Measurements from ENCODE around the gene PRSS27. TPM values are rescaled to one million over a fixed set of nuclear protein-coding genes. Genes with fewer than 3 reads are reported as not detected.

Gene PRSS27
- total and polyA plus RNA-seq, 2 donors (not counting 3 experiments of a cell fraction or from before 2014, with no cell fraction given) = 0.33 to 0.53 TPM

- Histone ChIP-seq H3K27me3 (ENCODE audit: control insufficient read depth in 2 of 2, insufficient read depth in 2 of 2, low read length in 2 of 2) (no peaks in the 10 kb centered on the region), H3K4me1 (ENCODE audit: control insufficient read depth, extremely low read depth, insufficient read depth, low read length) (no peaks in the 10 kb centered on the region), H3K79me2 (ENCODE audit: control insufficient read depth, insufficient read depth, low read length) (no peaks in the 10 kb centered on the region), H3K9me1 (replicated peaks; ENCODE audit: control insufficient read depth, extremely low read depth, insufficient read depth, low read length) (no peaks in the 10 kb centered on the region), H3K27ac (ENCODE audit: insufficient read depth, low read depth, low read length) (no peak overlapping the region), H3K4me3 (replicated peaks in 1 of 3; ENCODE audit: insufficient read depth in 1 of 3, low read depth in 1 of 3, low read length in 3 of 3) (no peak overlapping the region), H3K9ac (replicated peaks; ENCODE audit: extremely low read depth, insufficient read depth, low read length) (no peak overlapping the region), H2AFZ (ENCODE audit: low read depth, low read length) (no peak overlapping the region), H3K4me2 (ENCODE audit: insufficient read depth, low read length) (no peak overlapping the region), H4K20me1 (replicated peaks; ENCODE audit: control insufficient read depth, extremely low read depth, insufficient read depth, low read length) (no peaks in the 10 kb centered on the region), H3K9me3 (replicated peaks; ENCODE audit: control insufficient read depth, insufficient read depth, low read length) (no peaks in the 10 kb centered on the region), H3K36me3 (ENCODE audit: control insufficient read depth in 2 of 2, extremely low read depth in 1 of 2, insufficient read depth in 2 of 2, low read length in 2 of 2) (peaks cover 5 to 52% of the 10 kb centered on the region in 2 experiments)
- TF ChIP-seq POLR2AphosphoS5 (IDR thresholded peaks at IDR 0.05; ENCODE audit: insufficient read depth, low read depth, low read length) = no peak
- no peak for TF ChIP-seq GATA2 (IDR thresholded peaks at IDR 0.05; ENCODE audit: insufficient read depth, insufficient read length, low read depth, low read length)
- TF ChIP-seq EZH2 (IDR thresholded peaks at IDR 0.05; ENCODE audit: borderline replicate concordance, low read depth, low read length, severe bottlenecking) = no peak
- no peak for TF ChIP-seq FOS (IDR thresholded peaks at IDR 0.05; ENCODE audit: borderline replicate concordance, insufficient read depth, low read length)
- TF ChIP-seq MAX (IDR thresholded peaks at IDR 0.05; ENCODE audit: insufficient read depth, insufficient read length) = no peak
- TF ChIP-seq CTCF (IDR thresholded peaks at IDR 0.05; ENCODE audit: extremely low read depth in 1 of 2, insufficient read depth in 1 of 2, low read depth in 1 of 2, low read length in 2 of 2) = no peak
- TF ChIP-seq MYC (IDR thresholded peaks at IDR 0.05; ENCODE audit: low read depth, low read length) = no peak
- TF ChIP-seq JUN (IDR thresholded peaks at IDR 0.05; ENCODE audit: borderline replicate concordance, insufficient read depth, insufficient read length, low read depth) = no peak
- no peak for TF ChIP-seq POLR2A (IDR thresholded peaks at IDR 0.05; ENCODE audit: low read depth, low read length)
- dilution Hi-C loops (cut with MboI; ENCODE audit: extremely low pct_ligation_motif_present, low sequenced_read_pairs) (no loop called here), intact Hi-C loops (cut with micrococcal nuclease) (no loop called here)
- DNase-seq (ENCODE audit: low read depth, low spot score) (no peak), FAIRE-seq (no peak)
- BruUV-seq (replicated peaks) = no TSS peak
- POLR2A ChIA-PET = no interaction called here
- CTCF ChIA-PET = no interaction called here
Observed at GRCh38 chr16:2698965-2699750, 20.9 kb downstream of the PRSS27 start.

Measured in endothelial cell of umbilical vein (primary cell).